ENCODE results near the gene ZNF345.

ZNF345 gene
- total RNA-seq = 5.2 to 24.9 (median 10.4) reads per million in 9 experiments

- Mint-ChIP-seq H3K4me3 (no peak within 1 kb of the TSS), H3K27me3 (no peaks in the 10 kb centered on the region), H3K4me1 (ENCODE audit: low read depth in 2 of 2) (peaks cover 5 to 9% of the 10 kb centered on the region in 2 donors), H3K36me3 (ENCODE audit: insufficient read depth) (peaks cover 14% of the 10 kb centered on the region), H3K9me3 (peaks cover 0 to 3% of the 10 kb centered on the region in 2 donors), H3K27ac (no peak within 1 kb of the TSS)
- DNase-seq (peak; percentile 79 to 82 (median 81)), ATAC-seq (replicated peaks) (peak; percentile 83)
Measured at GRCh38 chr19:36850559-36851442, at the start of gene ZNF345. ZNF345 (plus strand) TSS chr19:36850876; CDS start chr19:36876831, 25,955 bp downstream.

GRCh38 chr19:36805364-36805763 lies 45.3 kb upstream of the ZNF345 start:
- Mint-ChIP-seq H3K4me1 (ENCODE audit: low read depth in 2 of 2) (no peaks in the 10 kb centered on the region), H3K4me3 (no peak overlapping the region), H3K27me3 (no peaks in the 10 kb centered on the region), H3K27ac (no peak overlapping the region), H3K9me3 (peaks cover 4 to 19% of the 10 kb centered on the region in 2 donors), H3K36me3 (ENCODE audit: insufficient read depth) (peaks cover 8% of the 10 kb centered on the region)
- ATAC-seq (replicated peaks) = no peak
- no peak for DNase-seq

- H3K36me3 Mint-ChIP-seq (ENCODE audit: insufficient read depth) = peaks cover 10% of the 10 kb centered on the region
- ATAC-seq (replicated peaks) (no peak), DNase-seq (no peak)
- no peaks in the 10 kb centered on the region for H3K4me1 Mint-ChIP-seq (ENCODE audit: low read depth in 2 of 2)
- peaks cover 6 to 32% of the 10 kb centered on the region in 2 donors for H3K9me3 Mint-ChIP-seq
- H3K27me3 Mint-ChIP-seq = no peaks in the 10 kb centered on the region
- H3K4me3 Mint-ChIP-seq = no peak overlapping the region
- no peak overlapping the region for H3K27ac Mint-ChIP-seq
Measured at GRCh38 chr19:36807029-36807428, 43.6 kb upstream of the ZNF345 start.

GRCh38 chr19:36819130-36819630 lies 31.5 kb upstream of the ZNF345 start:
- no peaks in the 10 kb centered on the region for H3K4me1 Mint-ChIP-seq (ENCODE audit: low read depth in 2 of 2)
- DNase-seq = no peak
- H3K4me3 Mint-ChIP-seq = no peak overlapping the region
- no peak overlapping the region for H3K27ac Mint-ChIP-seq
- H3K36me3 Mint-ChIP-seq (ENCODE audit: insufficient read depth) = peaks cover 19% of the 10 kb centered on the region
- no peak for ATAC-seq (replicated peaks)
- H3K9me3 Mint-ChIP-seq = no peaks in the 10 kb centered on the region
- H3K27me3 Mint-ChIP-seq = no peaks in the 10 kb centered on the region

GRCh38 chr19:36821758-36822157 lies 28.9 kb upstream of the ZNF345 start:
- Mint-ChIP-seq H3K27me3 (no peaks in the 10 kb centered on the region), H3K27ac (no peak overlapping the region), H3K4me1 (ENCODE audit: low read depth in 2 of 2) (no peaks in the 10 kb centered on the region), H3K4me3 (no peak overlapping the region), H3K36me3 (ENCODE audit: insufficient read depth) (peaks cover 25% of the 10 kb centered on the region), H3K9me3 (peaks cover 3 to 5% of the 10 kb centered on the region in 2 donors)
- ATAC-seq (replicated peaks) (no peak), DNase-seq (no peak)

GRCh38 chr19:36833430-36833829 lies 17.2 kb upstream of the ZNF345 start:
- H3K27ac Mint-ChIP-seq = no peak overlapping the region
- H3K9me3 Mint-ChIP-seq = peaks cover 13 to 20% of the 10 kb centered on the region in 2 donors
- no peak for DNase-seq
- peaks cover 12% of the 10 kb centered on the region for H3K36me3 Mint-ChIP-seq (ENCODE audit: insufficient read depth)
- H3K4me1 Mint-ChIP-seq (ENCODE audit: low read depth in 2 of 2) = peaks cover 0 to 2% of the 10 kb centered on the region in 2 donors
- H3K4me3 Mint-ChIP-seq = no peak overlapping the region
- no peaks in the 10 kb centered on the region for H3K27me3 Mint-ChIP-seq
- no peak for ATAC-seq (replicated peaks)

- ATAC-seq (replicated peaks) (peak; percentile 4), DNase-seq (no peak)
- Mint-ChIP-seq H3K4me3 (no peak overlapping the region), H3K4me1 (ENCODE audit: low read depth in 2 of 2) (peaks cover 4 to 11% of the 10 kb centered on the region in 2 donors), H3K9me3 (peaks cover 0 to 3% of the 10 kb centered on the region in 2 donors), H3K27me3 (no peaks in the 10 kb centered on the region), H3K36me3 (ENCODE audit: insufficient read depth) (peaks cover 8% of the 10 kb centered on the region), H3K27ac (no peak overlapping the region)
Measured at GRCh38 chr19:36837176-36837905, 13.3 kb upstream of the ZNF345 start.

GRCh38 chr19:36837906-36838783 lies 12.5 kb upstream of the ZNF345 start, which contains the start of gene ZNF790:
ZNF790 (minus strand) TSS chr19:36838387; CDS start chr19:36825619, 12,768 bp downstream.
- Mint-ChIP-seq H3K27me3 (no peaks in the 10 kb centered on the region), H3K36me3 (ENCODE audit: insufficient read depth) (peaks cover 11% of the 10 kb centered on the region)

GRCh38 chr19:36838784-36839324 lies 11.8 kb upstream of the ZNF345 start:
- Mint-ChIP-seq H3K27ac (no peak overlapping the region), H3K36me3 (ENCODE audit: insufficient read depth) (peaks cover 5% of the 10 kb centered on the region), H3K4me1 (ENCODE audit: low read depth in 2 of 2) (peaks cover 4 to 11% of the 10 kb centered on the region in 2 donors), H3K27me3 (no peaks in the 10 kb centered on the region), H3K9me3 (no peaks in the 10 kb centered on the region), H3K4me3 (no peak overlapping the region)
- DNase-seq = no peak
- ATAC-seq (replicated peaks) = no peak

More at GRCh38 chr19:36837906-36838783, 12.5 kb upstream of the ZNF345 start, which contains the start of gene ZNF790:
- peak; percentile 75 to 84 (median 77) for DNase-seq
- Mint-ChIP-seq H3K4me1 (ENCODE audit: low read depth in 2 of 2) (peaks cover 4 to 11% of the 10 kb centered on the region in 2 donors), H3K27ac (no peak within 1 kb of the TSS), H3K4me3 (no peak within 1 kb of the TSS), H3K9me3 (no peaks in the 10 kb centered on the region)
- ATAC-seq (replicated peaks) = peak; percentile 93

- DNase-seq = no peak
- H3K36me3 Mint-ChIP-seq (ENCODE audit: insufficient read depth) = peaks cover 9% of the 10 kb centered on the region
- no peaks in the 10 kb centered on the region for H3K27me3 Mint-ChIP-seq
- no peak for ATAC-seq (replicated peaks)
- H3K27ac Mint-ChIP-seq = no peak overlapping the region
- peak overlapping the region; percentile 59 to 73 for H3K4me3 Mint-ChIP-seq
- H3K4me1 Mint-ChIP-seq (ENCODE audit: low read depth in 2 of 2) = peaks cover 5 to 6% of the 10 kb centered on the region in 2 donors
- peaks cover 0 to 1% of the 10 kb centered on the region in 2 donors for H3K9me3 Mint-ChIP-seq
Measured at GRCh38 chr19:36847968-36848367, 2.7 kb upstream of the ZNF345 start.

- Mint-ChIP-seq H3K27ac (no peak overlapping the region), H3K36me3 (ENCODE audit: insufficient read depth) (peaks cover 7% of the 10 kb centered on the region), H3K27me3 (no peaks in the 10 kb centered on the region), H3K4me3 (no peak overlapping the region), H3K9me3 (peaks cover 0 to 1% of the 10 kb centered on the region in 2 donors), H3K4me1 (ENCODE audit: low read depth in 2 of 2) (peaks cover 5 to 6% of the 10 kb centered on the region in 2 donors)
- DNase-seq (peak; percentile 84 to 87 (median 85)), ATAC-seq (replicated peaks) (peak; percentile 87)
Measured at GRCh38 chr19:36849701-36850558, 746 bp upstream of the ZNF345 start.

- Mint-ChIP-seq H3K9me3 (peaks cover 0 to 4% of the 10 kb centered on the region in 2 donors), H3K27me3 (no peaks in the 10 kb centered on the region), H3K36me3 (ENCODE audit: insufficient read depth) (peaks cover 21% of the 10 kb centered on the region), H3K4me1 (ENCODE audit: low read depth in 2 of 2) (peaks cover 5 to 10% of the 10 kb centered on the region in 2 donors), H3K27ac (no peak overlapping the region), H3K4me3 (no peak overlapping the region)
- ATAC-seq (replicated peaks) = no peak
- no peak for DNase-seq
Measured at GRCh38 chr19:36851898-36852297, 1.2 kb downstream of the ZNF345 start.
